ENCODE results near the gene UBE2O.

Gene UBE2O

GRCh38 chr17:76468634-76469010, 15.7 kb upstream of the UBE2O start:
- Histone ChIP-seq H3K4me3 (replicated peaks; ENCODE audit: insufficient read depth, low read length) (no peak overlapping the region), H3K27ac (replicated peaks) (no peak overlapping the region), H3K27me3 (ENCODE audit: insufficient read depth, poor library complexity, severe bottlenecking) (no peaks in the 10 kb centered on the region)
- no peak for DNase-seq (ENCODE audit: low read depth in 1 of 2, low spot score in 1 of 2)
- TF ChIP-seq SPI1 (IDR thresholded peaks at IDR 0.05; ENCODE audit: borderline replicate concordance, low read depth), result no peak
- TF ChIP-seq REST (IDR thresholded peaks at IDR 0.05; ENCODE audit: insufficient replicate concordance, low read depth), result no peak
- no peak for TF ChIP-seq CTCF (IDR thresholded peaks at IDR 0.05; ENCODE audit: insufficient read depth, low read length)

GRCh38 chr17:76467809-76468633, 15.1 kb upstream of the UBE2O start:
- Histone ChIP-seq H3K4me3 (replicated peaks; ENCODE audit: insufficient read depth, low read length) (no peak overlapping the region), H3K27me3 (ENCODE audit: insufficient read depth, poor library complexity, severe bottlenecking) (no peaks in the 10 kb centered on the region), H3K27ac (replicated peaks) (no peak overlapping the region)
- no peak for TF ChIP-seq POLR2AphosphoS5 (IDR thresholded peaks at IDR 0.05; ENCODE audit: low read depth)
- TF ChIP-seq GABPA (IDR thresholded peaks at IDR 0.05; ENCODE audit: low read depth), result no peak
- TF ChIP-seq SPI1 (IDR thresholded peaks at IDR 0.05; ENCODE audit: borderline replicate concordance, low read depth), result no peak
- TF ChIP-seq CTCF (IDR thresholded peaks at IDR 0.05; ENCODE audit: insufficient read depth, low read length), result no peak
- no peak for TF ChIP-seq REST (IDR thresholded peaks at IDR 0.05; ENCODE audit: insufficient replicate concordance, low read depth)
- DNase-seq (ENCODE audit: low read depth in 1 of 2, low spot score in 1 of 2), result no peak

GRCh38 chr17:76467366-76467765, 14.4 kb upstream of the UBE2O start, which contains the start of gene AANAT:
Gene AANAT, plus strand, starts transcription at chr17:76467603. Its CDS starts 1,144 bp downstream, at chr17:76468747.
- Histone ChIP-seq H3K27ac (replicated peaks) (no peak within 1 kb of the TSS), H3K4me3 (replicated peaks; ENCODE audit: insufficient read depth, low read length) (no peak within 1 kb of the TSS), H3K27me3 (ENCODE audit: insufficient read depth, poor library complexity, severe bottlenecking) (no peaks in the 10 kb centered on the region)
- TF ChIP-seq GABPA (IDR thresholded peaks at IDR 0.05; ENCODE audit: low read depth) (no peak), SPI1 (IDR thresholded peaks at IDR 0.05; ENCODE audit: borderline replicate concordance, low read depth) (no peak), CTCF (IDR thresholded peaks at IDR 0.05; ENCODE audit: insufficient read depth, low read length) (no peak), REST (IDR thresholded peaks at IDR 0.05; ENCODE audit: insufficient replicate concordance, low read depth) (no peak), POLR2AphosphoS5 (IDR thresholded peaks at IDR 0.05; ENCODE audit: low read depth) (no peak)
- no peak for DNase-seq (ENCODE audit: low read depth in 1 of 2, low spot score in 1 of 2)

Measured in HL-60 (cell line).